ENCODE data around the gene PRICKLE2.

GRCh38 chr3:64268926-64269325, 43.7 kb upstream of the PRICKLE2 start:
- no peak for TF ChIP-seq CTCF (IDR thresholded peaks at IDR 0.05; ENCODE audit: low read depth, low read length, poor library complexity, severe bottlenecking)
- no peak for TF ChIP-seq EZH2phosphoT487 (IDR thresholded peaks at IDR 0.05; ENCODE audit: borderline replicate concordance, low read length)

Data from DOHH2 (cell line).